PC-9 (cell line): ENCODE results near the gene ADGRF1. TPM values are rescaled to one million over a fixed set of nuclear protein-coding genes. Genes with fewer than 3 reads are reported as not detected.
"Not testable (repeated sequence)": the region's sequence is repeated elsewhere in the genome, so short reads cannot be mapped to it uniquely, and the experiment has no call there.

Experiments used
- BruUV-seq: library from RNA; stranded (reverse); fragments of 400-500 nt; replicated peaks from 2 replicates; lab custom pipeline; 2021; lab: Mats Ljungman, UMichigan
- CTCF ChIA-PET: fragments of 300-600 bp; sonication (Branson Sonifier 250); formaldehyde crosslinking; loops from one replicate; lab custom pipeline; 2022; ENCODE audit warnings: antibody characterized with exemption; lab: Charles Lee
- POLR2A ChIA-PET: fragments of 300-600 bp; sonication (Branson Sonifier 250); formaldehyde crosslinking; loops from one replicate; lab custom pipeline; 2022; ENCODE audit warnings: antibody characterized with exemption; ENCODE audit not compliant: unreplicated experiment; lab: Charles Lee
- DNase-seq, 2 experiments: peaks; one replicate each; pipeline versions ENCODE4 v3.0.0 to v3.0.0-alpha.2; 2015 to 2022; ENCODE audit warnings: mixed read lengths in 1 of 2
- H2AFZ ChIP-seq: fragments of 200-600 bp; sonication (generic); 2 replicates; pipeline ENCODE4 v1.8.1; 2017; ENCODE audit warnings: antibody characterized with exemption
- H3F3A ChIP-seq: fragments of 200-600 bp; sonication (generic); 2 replicates; pipeline ENCODE4 v1.8.1; 2017; ENCODE audit warnings: antibody characterized with exemption, mild to moderate bottlenecking, low read depth; ENCODE audit not compliant: insufficient read depth
- H3K27ac ChIP-seq: fragments of 200-600 bp; sonication (generic); 2 replicates; pipeline ENCODE4 v1.6.1; 2016; ENCODE audit warnings: mixed run types
- H3K27me3 ChIP-seq: fragments of 200-600 bp; sonication (generic); 2 replicates; pipeline ENCODE4 v1.6.1; 2016; ENCODE audit warnings: low read depth, mixed run types; ENCODE audit not compliant: insufficient read depth
- H3K36me3 ChIP-seq: fragments of 200-600 bp; sonication (generic); 2 replicates; pipeline ENCODE4 v1.6.1; 2016; ENCODE audit warnings: low read depth, mixed run types
- H3K4me1 ChIP-seq: fragments of 200-600 bp; sonication (generic); replicated peaks from 2 replicates; pipeline ENCODE4 v1.6.1; 2016; ENCODE audit warnings: mixed run types; ENCODE audit not compliant: insufficient read depth
- H3K4me2 ChIP-seq: fragments of 200-600 bp; sonication (generic); 2 replicates; pipeline ENCODE4 v1.6.1; 2017; ENCODE audit warnings: mixed run types
- H3K4me3 ChIP-seq: fragments of 200-600 bp; sonication (generic); 2 replicates; pipeline ENCODE4 v1.6.1; 2016; ENCODE audit warnings: mixed run types
- H3K79me2 ChIP-seq: fragments of 200-600 bp; sonication (generic); 2 replicates; pipeline ENCODE4 v1.6.1; 2017; ENCODE audit warnings: low read depth, mixed run types
- H3K9me2 ChIP-seq: fragments of 200-600 bp; sonication (generic); 2 replicates; pipeline ENCODE4 v1.8.1; 2017; ENCODE audit warnings: mild to moderate bottlenecking; ENCODE audit not compliant: insufficient read depth
- H3K9me3 ChIP-seq: fragments of 200-600 bp; sonication (generic); 2 replicates; pipeline ENCODE4 v1.8.1; 2016; ENCODE audit warnings: low read depth; ENCODE audit not compliant: insufficient read depth
- H4K20me1 ChIP-seq: fragments of 200-600 bp; sonication (generic); 2 replicates; pipeline ENCODE4 v1.8.1; 2017; ENCODE audit not compliant: insufficient read depth
- EZH2 ChIP-seq: fragments of 200-600 bp; sonication (generic); IDR thresholded peaks from 2 replicates; pipeline ENCODE4 v1.8.0; 2017; ENCODE audit warnings: antibody characterized with exemption, low read depth
- intact Hi-C: fragments of 100-400 bp; cut with micrococcal nuclease; formaldehyde crosslinking; loops from one replicate; pipeline ENCODE4 v1.10.0; 2022; ENCODE audit not compliant: unreplicated experiment
- total RNA-seq: library from RNA; stranded (reverse); gene quantifications from 2 replicates; pipeline ENCODE4 v1.2.3, GENCODE V29; 2021
- TF ChIP-seq, protein P1 (sequence below): fragments of 200-600 bp; sonication (generic); conservative IDR thresholded peaks from 2 replicates; pipeline ENCODE4 v1.6.1; 2017; ENCODE audit warnings: mixed run types, antibody characterized with exemption, mild to moderate bottlenecking, moderate library complexity

Gene ADGRF1
- total RNA-seq, 1 experiment from 2014 or later, result 162 TPM

DNA sequence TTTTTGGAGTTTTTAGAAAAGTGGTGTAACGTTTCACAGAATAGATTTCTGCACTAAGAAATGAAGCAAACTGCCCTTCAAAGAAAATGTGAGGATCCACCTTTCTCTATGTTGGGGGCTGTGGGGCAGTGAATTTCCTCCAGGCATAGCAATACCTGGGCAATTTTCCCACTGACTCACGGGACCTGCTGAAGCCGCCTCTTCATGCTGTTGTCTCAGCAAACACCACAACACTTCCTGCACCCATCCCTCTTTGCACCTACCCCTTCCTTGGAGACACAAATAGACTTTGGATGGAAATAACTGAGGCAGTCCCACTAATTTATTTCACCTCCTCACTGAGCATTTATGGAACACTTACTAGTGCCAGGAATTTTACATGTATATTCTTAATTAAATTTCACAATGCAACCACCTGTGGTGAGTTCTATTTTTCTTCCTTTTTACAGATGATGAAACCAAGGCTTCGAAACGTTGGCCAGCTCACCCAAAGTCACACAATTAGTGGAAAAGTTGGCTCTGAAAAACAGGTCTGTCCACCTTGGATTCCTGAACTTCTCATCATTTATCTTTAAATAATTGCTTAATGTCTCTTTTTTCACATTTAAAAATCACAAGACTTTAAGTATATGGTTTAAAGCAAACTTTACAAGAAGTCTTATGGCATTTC is 17.2 kb upstream of the ADGRF1 start:
- CTCF ChIA-PET, result no interaction called here
- POLR2A ChIA-PET, result interaction anchor here (0.7 kb wide), 2 partner anchors 9 to 129 kb away, joined by 3 read pairs; no protein-coding TSS in a partner anchor
- peak; percentile 36 to 87 for DNase-seq
- TF ChIP-seq EZH2, result no peak
- TF ChIP-seq, protein P1, sequence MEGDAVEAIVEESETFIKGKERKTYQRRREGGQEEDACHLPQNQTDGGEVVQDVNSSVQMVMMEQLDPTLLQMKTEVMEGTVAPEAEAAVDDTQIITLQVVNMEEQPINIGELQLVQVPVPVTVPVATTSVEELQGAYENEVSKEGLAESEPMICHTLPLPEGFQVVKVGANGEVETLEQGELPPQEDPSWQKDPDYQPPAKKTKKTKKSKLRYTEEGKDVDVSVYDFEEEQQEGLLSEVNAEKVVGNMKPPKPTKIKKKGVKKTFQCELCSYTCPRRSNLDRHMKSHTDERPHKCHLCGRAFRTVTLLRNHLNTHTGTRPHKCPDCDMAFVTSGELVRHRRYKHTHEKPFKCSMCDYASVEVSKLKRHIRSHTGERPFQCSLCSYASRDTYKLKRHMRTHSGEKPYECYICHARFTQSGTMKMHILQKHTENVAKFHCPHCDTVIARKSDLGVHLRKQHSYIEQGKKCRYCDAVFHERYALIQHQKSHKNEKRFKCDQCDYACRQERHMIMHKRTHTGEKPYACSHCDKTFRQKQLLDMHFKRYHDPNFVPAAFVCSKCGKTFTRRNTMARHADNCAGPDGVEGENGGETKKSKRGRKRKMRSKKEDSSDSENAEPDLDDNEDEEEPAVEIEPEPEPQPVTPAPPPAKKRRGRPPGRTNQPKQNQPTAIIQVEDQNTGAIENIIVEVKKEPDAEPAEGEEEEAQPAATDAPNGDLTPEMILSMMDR, result no peak
- Histone ChIP-seq H3K27me3 (no peaks in the 10 kb centered on the region), H3K4me1 (peaks cover 55% of the 10 kb centered on the region), H3K27ac (peak overlapping the region; percentile 88), H3K79me2 (0 out of 2 replicates have a peak, but pooled peaks cover 5% of the 10 kb centered on the region), H3K9me2 (no peaks in the 10 kb centered on the region), H3K4me3 (peak overlapping the region; percentile 9; the same call in 1 of the 2 replicates), H3K4me2 (peak overlapping the region; percentile 61), H4K20me1 (no peaks in the 10 kb centered on the region), H3K36me3 (no peaks in the 10 kb centered on the region), H3K9me3 (peaks cover 9% of the 10 kb centered on the region; the same call in 1 of the 2 replicates), H2AFZ (peak overlapping the region; percentile 25; the same call in 1 of the 2 replicates), H3F3A (peaks cover 31% of the 10 kb centered on the region)
- BruUV-seq, result no TSS peak
- intact Hi-C loops, result loop anchor here (1.0 kb wide), 1 partner anchor 24 kb away; no protein-coding TSS in a partner anchor

DNA sequence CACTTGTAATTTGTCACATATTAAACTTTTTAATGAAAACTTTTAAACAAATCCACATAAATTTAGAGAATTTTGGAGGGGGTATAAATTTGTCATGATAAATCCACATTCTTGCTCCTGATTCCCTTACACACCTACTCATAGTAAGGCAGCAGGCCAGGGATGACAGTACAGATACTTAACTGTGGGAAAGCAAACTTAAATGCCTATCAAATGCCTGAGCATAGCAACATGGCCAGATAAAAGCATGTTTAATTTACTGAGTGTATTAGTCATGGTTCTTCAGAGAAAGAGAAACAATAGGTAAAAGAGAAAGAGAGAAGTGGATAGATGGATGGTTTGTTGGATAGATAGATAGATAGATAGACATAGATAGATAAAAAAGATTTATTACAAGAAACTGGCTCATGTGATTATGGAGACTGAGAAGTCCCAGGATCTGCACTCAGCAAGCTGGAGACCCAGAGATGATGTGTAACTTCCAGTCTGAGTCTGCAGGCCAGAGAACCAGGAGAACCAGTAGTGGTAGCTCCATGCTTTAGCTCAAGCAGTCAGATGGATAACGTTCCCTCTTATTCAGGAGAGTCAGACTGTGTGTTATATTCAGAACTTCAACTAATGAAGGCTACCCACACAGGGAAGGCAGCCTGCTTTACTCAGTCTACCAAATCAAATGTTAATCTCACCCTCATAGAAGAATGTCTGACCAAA is 15.9 kb upstream of the ADGRF1 start:
- 0 out of 2 replicates have a peak, but pooled peaks cover 5% of the 10 kb centered on the region for H3K79me2 ChIP-seq
- peak in 1 of 2 experiments; percentile 87 for DNase-seq
- intact Hi-C loops, result loop anchor here (1.0 kb wide), 1 partner anchor 130 kb away; no protein-coding TSS in a partner anchor
- peak overlapping the region; percentile 88 for H3K27ac ChIP-seq
- no peaks in the 10 kb centered on the region for H3K36me3 ChIP-seq
- peak overlapping the region; percentile 9 for H3K4me3 ChIP-seq
- H3K9me2 ChIP-seq, result no peaks in the 10 kb centered on the region
- peak overlapping the region; percentile 56; the same call in 1 of the 2 replicates for H2AFZ ChIP-seq
- peaks cover 58% of the 10 kb centered on the region for H3K4me1 ChIP-seq
- CTCF ChIA-PET, result interaction anchor here (0.7 kb wide), 1 partner anchor 210 kb away, joined by 3 read pairs; no protein-coding TSS in a partner anchor
- TF ChIP-seq EZH2, result no peak
- TF ChIP-seq, protein P1, result no peak
- no peaks in the 10 kb centered on the region for H3K27me3 ChIP-seq
- H3F3A ChIP-seq, result peaks cover 31% of the 10 kb centered on the region
- H3K9me3 ChIP-seq, result no peaks in the 10 kb centered on the region
- peak overlapping the region; percentile 61 for H3K4me2 ChIP-seq
- BruUV-seq, result no TSS peak
- H4K20me1 ChIP-seq, result no peaks in the 10 kb centered on the region
- POLR2A ChIA-PET, result interaction anchor here (0.5 kb wide), 2 partner anchors 36 to 752 kb away, joined by 3 to 5 read pairs; no protein-coding TSS in a partner anchor

DNA sequence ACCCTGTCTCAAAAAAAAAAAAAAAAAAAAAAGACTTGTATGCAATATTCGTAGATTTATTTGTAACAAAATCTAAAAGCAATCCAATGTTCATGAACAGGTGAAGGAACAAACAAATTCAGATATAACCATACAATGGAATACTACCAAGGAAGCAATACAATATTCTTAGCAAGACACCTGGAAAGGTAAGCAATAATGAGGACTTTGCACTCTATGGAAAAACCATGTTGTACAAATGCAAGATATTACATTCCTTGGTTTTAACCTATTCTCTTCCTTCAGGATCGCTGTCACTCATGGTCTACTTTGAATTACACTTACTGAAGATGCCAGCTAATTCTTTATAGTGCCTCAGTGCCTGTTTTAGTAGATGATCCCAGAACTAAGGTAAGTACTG is 14.7 kb upstream of the ADGRF1 start:
- no peak for DNase-seq
- H3K9me2 ChIP-seq, result no peaks in the 10 kb centered on the region
- no TSS peak for BruUV-seq
- no peak overlapping the region for H3K4me3 ChIP-seq
- no peaks in the 10 kb centered on the region for H3K27me3 ChIP-seq
- no peak overlapping the region for H3K4me2 ChIP-seq
- H3K27ac ChIP-seq, result peak overlapping the region; percentile 88
- no peaks in the 10 kb centered on the region for H3K9me3 ChIP-seq
- TF ChIP-seq EZH2, result no peak
- TF ChIP-seq, protein P1, result no peak
- POLR2A ChIA-PET, result no interaction called here
- intact Hi-C loops, result no loop called here
- H2AFZ ChIP-seq, result no peak overlapping the region
- CTCF ChIA-PET, result no interaction called here
- H3F3A ChIP-seq, result peaks cover 31% of the 10 kb centered on the region
- 0 out of 2 replicates have a peak, but pooled peaks cover 5% of the 10 kb centered on the region for H3K79me2 ChIP-seq
- no peaks in the 10 kb centered on the region for H4K20me1 ChIP-seq
- H3K4me1 ChIP-seq, result peaks cover 55% of the 10 kb centered on the region
- H3K36me3 ChIP-seq, result no peaks in the 10 kb centered on the region

DNA sequence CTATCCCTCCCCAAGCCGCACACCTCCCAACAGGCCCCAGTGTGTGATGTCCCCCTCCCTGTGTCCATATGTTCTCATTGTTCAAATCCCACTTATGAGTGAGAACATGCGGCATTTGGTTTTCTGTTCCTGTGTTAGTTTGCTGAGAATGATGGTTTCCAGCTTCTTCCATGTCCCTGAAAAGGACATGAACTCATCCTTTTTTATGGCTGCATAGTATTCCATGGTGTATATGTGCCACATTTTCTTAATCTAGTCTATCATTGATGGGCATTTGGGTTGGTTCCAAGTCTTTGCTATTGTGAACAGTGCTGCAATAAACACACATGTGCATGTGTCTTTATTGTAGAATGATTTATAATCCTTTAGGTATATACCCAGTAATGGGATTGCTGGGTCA is 12.2 kb upstream of the ADGRF1 start:
- intact Hi-C loops, POLR2A ChIA-PET, CTCF ChIA-PET, H2AFZ ChIP-seq, H3K4me2 ChIP-seq, H4K20me1 ChIP-seq, H3K4me3 ChIP-seq, H3K27ac ChIP-seq, H3K9me2 ChIP-seq, DNase-seq, H3K9me3 ChIP-seq, BruUV-seq, H3K36me3 ChIP-seq, H3K27me3 ChIP-seq, H3K79me2 ChIP-seq: not testable (repeated sequence)
- Histone ChIP-seq H3K4me1 (peaks cover 29% of the 10 kb centered on the region), H3F3A (peaks cover 21% of the 10 kb centered on the region)
